GM18519 (cell line): ENCODE results near the gene HOXA3.

ENCODE experiments used
- ATAC-seq: cut with Tn5 transposase; IDR thresholded peaks from one replicate; pipeline ENCODE4 v1.9.1; 2021; ENCODE audit warnings: mild to moderate bottlenecking, moderate library complexity; ENCODE audit not compliant: unreplicated experiment, low FRiP score

Gene HOXA3

GRCh38 chr7:27179503-27180430 lies 27.4 kb upstream of the HOXA3 start:
- no peak for ATAC-seq

- ATAC-seq = no peak
Measured at GRCh38 chr7:27179030-27179429, 26.6 kb upstream of the HOXA3 start.

- no peak for ATAC-seq
Measured at GRCh38 chr7:27178366-27178765, 26.0 kb upstream of the HOXA3 start.

GRCh38 chr7:27177795-27178320 lies 25.5 kb upstream of the HOXA3 start:
- no peak for ATAC-seq

GRCh38 chr7:27176962-27177794 lies 24.8 kb upstream of the HOXA3 start:
- no peak for ATAC-seq

- no peak for ATAC-seq
Measured at GRCh38 chr7:27176524-27176845, 24.1 kb upstream of the HOXA3 start.

- no peak for ATAC-seq
Measured at GRCh38 chr7:27175626-27176523, 23.5 kb upstream of the HOXA3 start.

GRCh38 chr7:27174874-27175625 lies 22.7 kb upstream of the HOXA3 start:
- no peak for ATAC-seq

- ATAC-seq = no peak
Measured at GRCh38 chr7:27173956-27174873, 21.8 kb upstream of the HOXA3 start, which contains the start of gene HOXA10. HOXA10 (minus strand) TSS chr7:27174320; CDS start chr7:27174306, 14 bp downstream.

GRCh38 chr7:27173511-27173955 lies 21.1 kb upstream of the HOXA3 start:
- no peak for ATAC-seq

- ATAC-seq = no peak
Measured at GRCh38 chr7:27172823-27173510, 20.6 kb upstream of the HOXA3 start.

GRCh38 chr7:27172315-27172774 lies 20.0 kb upstream of the HOXA3 start:
- no peak for ATAC-seq

- ATAC-seq = no peak
Measured at GRCh38 chr7:27171637-27172314, 19.4 kb upstream of the HOXA3 start.

- no peak for ATAC-seq
Measured at GRCh38 chr7:27171325-27171636, 18.9 kb upstream of the HOXA3 start.

GRCh38 chr7:27170426-27171324 lies 18.3 kb upstream of the HOXA3 start:
- ATAC-seq = no peak

- ATAC-seq = no peak
Measured at GRCh38 chr7:27169658-27170425, 17.5 kb upstream of the HOXA3 start.
